Measurements from ENCODE around the gene SPON1. TPM values are rescaled to one million over a fixed set of nuclear protein-coding genes. Genes with fewer than 3 reads are reported as not detected.
A peak's percentile ranks its signal among the peaks of the same experiment; 100 is the strongest.

Gene SPON1
- total and polyA plus RNA-seq, 2 experiments from 2014 or later, result 2.9 to 6.4 TPM

DNA sequence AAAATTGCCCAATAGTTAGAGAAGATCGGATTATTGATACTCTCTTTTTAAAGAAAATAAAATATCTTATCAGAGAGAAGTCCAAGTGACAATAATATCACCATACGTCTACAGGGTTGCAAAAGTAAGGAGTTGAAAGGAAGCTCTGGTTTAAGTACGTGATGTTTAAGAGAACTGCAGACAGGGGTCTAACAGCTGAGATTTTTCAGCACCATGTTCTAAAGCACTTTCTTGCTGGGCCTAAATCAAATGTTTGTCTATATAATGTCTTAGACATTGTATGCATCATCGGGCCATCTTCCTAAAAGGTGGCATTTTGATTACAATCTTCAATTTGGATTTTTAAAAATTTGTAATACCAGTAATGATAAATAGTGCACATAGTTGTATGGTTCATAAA is 263.1 kb downstream of the SPON1 start (continued):
- TF ChIP-seq, protein P1, sequence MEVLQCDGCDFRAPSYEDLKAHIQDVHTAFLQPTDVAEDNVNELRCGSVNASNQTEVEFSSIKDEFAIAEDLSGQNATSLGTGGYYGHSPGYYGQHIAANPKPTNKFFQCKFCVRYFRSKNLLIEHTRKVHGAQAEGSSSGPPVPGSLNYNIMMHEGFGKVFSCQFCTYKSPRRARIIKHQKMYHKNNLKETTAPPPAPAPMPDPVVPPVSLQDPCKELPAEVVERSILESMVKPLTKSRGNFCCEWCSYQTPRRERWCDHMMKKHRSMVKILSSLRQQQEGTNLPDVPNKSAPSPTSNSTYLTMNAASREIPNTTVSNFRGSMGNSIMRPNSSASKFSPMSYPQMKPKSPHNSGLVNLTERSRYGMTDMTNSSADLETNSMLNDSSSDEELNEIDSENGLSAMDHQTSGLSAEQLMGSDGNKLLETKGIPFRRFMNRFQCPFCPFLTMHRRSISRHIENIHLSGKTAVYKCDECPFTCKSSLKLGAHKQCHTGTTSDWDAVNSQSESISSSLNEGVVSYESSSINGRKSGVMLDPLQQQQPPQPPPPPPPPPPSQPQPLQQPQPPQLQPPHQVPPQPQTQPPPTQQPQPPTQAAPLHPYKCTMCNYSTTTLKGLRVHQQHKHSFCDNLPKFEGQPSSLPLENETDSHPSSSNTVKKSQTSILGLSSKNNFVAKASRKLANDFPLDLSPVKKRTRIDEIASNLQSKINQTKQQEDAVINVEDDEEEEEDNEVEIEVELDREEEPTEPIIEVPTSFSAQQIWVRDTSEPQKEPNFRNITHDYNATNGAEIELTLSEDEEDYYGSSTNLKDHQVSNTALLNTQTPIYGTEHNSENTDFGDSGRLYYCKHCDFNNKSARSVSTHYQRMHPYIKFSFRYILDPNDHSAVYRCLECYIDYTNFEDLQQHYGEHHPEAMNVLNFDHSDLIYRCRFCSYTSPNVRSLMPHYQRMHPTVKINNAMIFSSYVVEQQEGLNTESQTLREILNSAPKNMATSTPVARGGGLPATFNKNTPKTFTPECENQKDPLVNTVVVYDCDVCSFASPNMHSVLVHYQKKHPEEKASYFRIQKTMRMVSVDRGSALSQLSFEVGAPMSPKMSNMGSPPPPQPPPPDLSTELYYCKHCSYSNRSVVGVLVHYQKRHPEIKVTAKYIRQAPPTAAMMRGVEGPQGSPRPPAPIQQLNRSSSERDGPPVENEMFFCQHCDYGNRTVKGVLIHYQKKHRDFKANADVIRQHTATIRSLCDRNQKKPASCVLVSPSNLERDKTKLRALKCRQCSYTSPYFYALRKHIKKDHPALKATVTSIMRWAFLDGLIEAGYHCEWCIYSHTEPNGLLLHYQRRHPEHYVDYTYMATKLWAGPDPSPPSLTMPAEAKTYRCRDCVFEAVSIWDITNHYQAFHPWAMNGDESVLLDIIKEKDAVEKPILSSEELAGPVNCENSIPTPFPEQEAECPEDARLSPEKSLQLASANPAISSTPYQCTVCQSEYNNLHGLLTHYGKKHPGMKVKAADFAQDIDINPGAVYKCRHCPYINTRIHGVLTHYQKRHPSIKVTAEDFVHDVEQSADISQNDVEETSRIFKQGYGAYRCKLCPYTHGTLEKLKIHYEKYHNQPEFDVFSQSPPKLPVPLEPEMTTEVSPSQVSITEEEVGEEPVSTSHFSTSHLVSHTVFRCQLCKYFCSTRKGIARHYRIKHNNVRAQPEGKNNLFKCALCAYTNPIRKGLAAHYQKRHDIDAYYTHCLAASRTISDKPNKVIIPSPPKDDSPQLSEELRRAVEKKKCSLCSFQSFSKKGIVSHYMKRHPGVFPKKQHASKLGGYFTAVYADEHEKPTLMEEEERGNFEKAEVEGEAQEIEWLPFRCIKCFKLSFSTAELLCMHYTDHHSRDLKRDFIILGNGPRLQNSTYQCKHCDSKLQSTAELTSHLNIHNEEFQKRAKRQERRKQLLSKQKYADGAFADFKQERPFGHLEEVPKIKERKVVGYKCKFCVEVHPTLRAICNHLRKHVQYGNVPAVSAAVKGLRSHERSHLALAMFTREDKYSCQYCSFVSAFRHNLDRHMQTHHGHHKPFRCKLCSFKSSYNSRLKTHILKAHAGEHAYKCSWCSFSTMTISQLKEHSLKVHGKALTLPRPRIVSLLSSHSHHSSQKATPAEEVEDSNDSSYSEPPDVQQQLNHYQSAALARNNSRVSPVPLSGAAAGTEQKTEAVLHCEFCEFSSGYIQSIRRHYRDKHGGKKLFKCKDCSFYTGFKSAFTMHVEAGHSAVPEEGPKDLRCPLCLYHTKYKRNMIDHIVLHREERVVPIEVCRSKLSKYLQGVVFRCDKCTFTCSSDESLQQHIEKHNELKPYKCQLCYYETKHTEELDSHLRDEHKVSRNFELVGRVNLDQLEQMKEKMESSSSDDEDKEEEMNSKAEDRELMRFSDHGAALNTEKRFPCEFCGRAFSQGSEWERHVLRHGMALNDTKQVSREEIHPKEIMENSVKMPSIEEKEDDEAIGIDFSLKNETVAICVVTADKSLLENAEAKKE (CRISPR knock-in tag; IDR thresholded peaks at IDR 0.05), result no peak
- no peak for TF ChIP-seq EZH2 (IDR thresholded peaks at IDR 0.05; ENCODE audit: low read depth, unreplicated experiment)
- no peak for TF ChIP-seq POLR2AphosphoS5 (IDR thresholded peaks at IDR 0.05; ENCODE audit: low read depth)

- Mint-ChIP-seq H3K4me1 (peaks cover 54% of the 10 kb centered on the region), H3K27ac (no peak overlapping the region), H3K4me3 (no peak overlapping the region; the same call in 2 of the 3 replicates), H3K9me3 (peaks cover 3% of the 10 kb centered on the region; the same call in 1 of the 3 replicates), H3K27me3 (ENCODE audit: insufficient read depth, low read depth, poor library complexity) (peaks cover 8% of the 10 kb centered on the region), H3K36me3 (ENCODE audit: low read depth) (no peaks in the 10 kb centered on the region)
- Histone ChIP-seq H3K4me2 (peak overlapping the region; percentile 66; the same call in 1 of the 2 replicates), H4K20me1 (replicated peaks; ENCODE audit: insufficient read depth) (no peaks in the 10 kb centered on the region), H3K4me1 (ENCODE audit: insufficient read depth) (peaks cover 58% of the 10 kb centered on the region), H3K27ac (ENCODE audit: low read depth) (no peak overlapping the region), H3K9me2 (ENCODE audit: insufficient read depth) (no peaks in the 10 kb centered on the region), H3K27me3 (ENCODE audit: insufficient read depth) (no peaks in the 10 kb centered on the region), H3K79me2 (replicated peaks; ENCODE audit: insufficient read depth) (no peaks in the 10 kb centered on the region), H3F3A (replicated peaks; ENCODE audit: low read depth) (no peaks in the 10 kb centered on the region), H3K4me3 (no peak overlapping the region), H2AFZ (peak overlapping the region; percentile 45; the same call in 1 of the 2 replicates), H3K36me3 (ENCODE audit: insufficient read depth) (peaks cover 5% of the 10 kb centered on the region; the same call in 1 of the 2 replicates)
- ATAC-seq, result no peak
- peak; percentile 13 for DNase-seq (ENCODE audit: low spot score)
- TF ChIP-seq ZNF114 (CRISPR knock-in tag; IDR thresholded peaks at IDR 0.05) (no peak), NANOG (IDR thresholded peaks at IDR 0.05; ENCODE audit: borderline replicate concordance) (no peak), CREB1 (CRISPR knock-in tag; IDR thresholded peaks at IDR 0.05; ENCODE audit: low read depth) (no peak), CTCF (conservative IDR thresholded peaks at IDR 0.05; ENCODE audit: low read depth in 2 of 2) (no peak), EZH2 (IDR thresholded peaks at IDR 0.05; ENCODE audit: low read depth, unreplicated experiment) (no peak), POLR2AphosphoS5 (IDR thresholded peaks at IDR 0.05; ENCODE audit: low read depth) (no peak), STAT1 (IDR thresholded peaks at IDR 0.05; ENCODE audit: unreplicated experiment) (no peak)
- TF ChIP-seq, protein P2, sequence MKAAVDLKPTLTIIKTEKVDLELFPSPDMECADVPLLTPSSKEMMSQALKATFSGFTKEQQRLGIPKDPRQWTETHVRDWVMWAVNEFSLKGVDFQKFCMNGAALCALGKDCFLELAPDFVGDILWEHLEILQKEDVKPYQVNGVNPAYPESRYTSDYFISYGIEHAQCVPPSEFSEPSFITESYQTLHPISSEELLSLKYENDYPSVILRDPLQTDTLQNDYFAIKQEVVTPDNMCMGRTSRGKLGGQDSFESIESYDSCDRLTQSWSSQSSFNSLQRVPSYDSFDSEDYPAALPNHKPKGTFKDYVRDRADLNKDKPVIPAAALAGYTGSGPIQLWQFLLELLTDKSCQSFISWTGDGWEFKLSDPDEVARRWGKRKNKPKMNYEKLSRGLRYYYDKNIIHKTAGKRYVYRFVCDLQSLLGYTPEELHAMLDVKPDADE (IDR thresholded peaks at IDR 0.05), result no peak
These were observed 265.8 kb downstream of the SPON1 start for GRCh38 chr11:14228356-14228755.
